NK-92 (cell line): ENCODE results near the gene GPR171.

Experiments
- DNase-seq: peaks from one replicate; lab custom pipeline; 2025; ENCODE audit not compliant: unreplicated experiment; lab: John Stamatoyannopoulos, UW

GPR171 gene

GRCh38 chr3:151213881-151214280 is 10.9 kb upstream of the GPR171 start:
- no peak for DNase-seq

GRCh38 chr3:151213151-151213550 is 10.1 kb upstream of the GPR171 start:
- no peak for DNase-seq

GRCh38 chr3:151210676-151211381 is 7.8 kb upstream of the GPR171 start:
- DNase-seq = no peak

- DNase-seq = no peak
These were observed 6.6 kb upstream of the GPR171 start for GRCh38 chr3:151209654-151210053.

GRCh38 chr3:151206201-151206600 is 3.2 kb upstream of the GPR171 start:
- DNase-seq = no peak

GRCh38 chr3:151205482-151205881 is 2.5 kb upstream of the GPR171 start:
- no peak for DNase-seq

- DNase-seq = no peak
These were observed 1.8 kb upstream of the GPR171 start for GRCh38 chr3:151204530-151205402.

GRCh38 chr3:151201051-151201730 is 1.8 kb downstream of the GPR171 start:
- DNase-seq = no peak

- DNase-seq = no peak
These were observed 2.4 kb downstream of the GPR171 start for GRCh38 chr3:151200586-151200985.

GRCh38 chr3:151199554-151200438 is 3.2 kb downstream of the GPR171 start:
- no peak for DNase-seq

GRCh38 chr3:151198849-151199248 is 4.2 kb downstream of the GPR171 start:
- no peak for DNase-seq

- DNase-seq = no peak
These were observed 4.8 kb downstream of the GPR171 start for GRCh38 chr3:151197981-151198767.

- DNase-seq = no peak
These were observed 5.8 kb downstream of the GPR171 start for GRCh38 chr3:151197228-151197627.

- DNase-seq = no peak
These were observed 6.6 kb downstream of the GPR171 start for GRCh38 chr3:151196434-151196833.

- no peak for DNase-seq
These were observed 7.2 kb downstream of the GPR171 start for GRCh38 chr3:151195826-151196225.

- no peak for DNase-seq
These were observed 10.5 kb downstream of the GPR171 start for GRCh38 chr3:151192545-151192944.

- no peak for DNase-seq
These were observed 11.9 kb downstream of the GPR171 start for GRCh38 chr3:151191095-151191494.

GRCh38 chr3:151183265-151183671 is 19.7 kb downstream of the GPR171 start:
- no peak for DNase-seq

GRCh38 chr3:151182349-151183079 is 20.5 kb downstream of the GPR171 start:
- DNase-seq = no peak
